Endothelial cell of umbilical vein (primary cell): ENCODE measurements around the gene OR14K1. TPM values are rescaled to one million over a fixed set of nuclear protein-coding genes. Genes with fewer than 3 reads are reported as not detected.

Experiments used
- BruUV-seq: library from RNA; stranded (reverse); fragments of 400-500 nt; replicated peaks from 2 replicates; lab custom pipeline; 2021; lab: Mats Ljungman, UMichigan
- CTCF ChIA-PET: fragments of 300-600, 350-600 bp; sonication (Branson Sonifier 250); formaldehyde crosslinking; loops from one replicate; lab custom pipeline; 2021; ENCODE audit warnings: antibody characterized with exemption, inconsistent platforms; lab: Charles Lee
- POLR2A ChIA-PET: fragments of 300-600, 350-600 bp; sonication (Branson Sonifier 250); formaldehyde crosslinking; loops from one replicate; lab custom pipeline; 2021; ENCODE audit warnings: antibody characterized with exemption, inconsistent platforms; lab: Charles Lee
- DNase-seq: peaks from one replicate; pipeline ENCODE4 v3.0.0-alpha.2; 2011; ENCODE audit warnings: low read depth, low spot score
- FAIRE-seq: peaks from 2 replicates; lab custom pipeline; 2011; peaks lifted over from hg19 to GRCh38; lab: Jason Lieb, UNC
- H2AFZ ChIP-seq: 2 replicates; pipeline ENCODE4 v1.6.0; 2012; ENCODE audit warnings: low read depth, low read length, control low read depth, inconsistent platforms
- H3K27ac ChIP-seq: 2 replicates; pipeline ENCODE4 v1.5.1; 2011; ENCODE audit warnings: low read depth, mild to moderate bottlenecking, control low read depth, low read length, moderate library complexity; ENCODE audit not compliant: insufficient read depth
- H3K27me3 ChIP-seq, 2 experiments: 2 replicates each; pipeline versions ENCODE4 v1.6.0 to v1.6.1; 2011; ENCODE audit warnings: low read length in 2 of 2, mixed read lengths in 1 of 2; ENCODE audit not compliant: control insufficient read depth in 2 of 2, insufficient read depth in 2 of 2
- H3K36me3 ChIP-seq, 2 experiments: 2 replicates in 1 of 2; 3 replicates in 1 of 2; pipeline ENCODE4 v1.5.1; 2011; ENCODE audit warnings: low read length in 2 of 2, mild to moderate bottlenecking in 1 of 2, moderate library complexity in 1 of 2; ENCODE audit not compliant: control insufficient read depth in 2 of 2, insufficient read depth in 2 of 2; ENCODE audit errors: extremely low read depth in 1 of 2
- H3K4me1 ChIP-seq: 3 replicates; pipeline ENCODE4 v1.5.1; 2011; ENCODE audit warnings: mild to moderate bottlenecking, low read length; ENCODE audit not compliant: control insufficient read depth, insufficient read depth; ENCODE audit errors: extremely low read depth
- H3K4me2 ChIP-seq: 2 replicates; pipeline ENCODE4 v1.6.1; 2011; ENCODE audit warnings: low read length, control low read depth, mixed read lengths; ENCODE audit not compliant: insufficient read depth
- H3K4me3 ChIP-seq, 3 experiments: fragments of 200-600 bp in 1 of 3; sonication (generic), shearing (Covaris generic) in 1 of 3; replicated peaks in 1 of 3; 2 replicates each; pipeline ENCODE4 v1.5.1; 2011 to 2016; ENCODE audit warnings: control low read depth in 3 of 3, low read length in 3 of 3, mild to moderate bottlenecking in 2 of 3, inconsistent platforms in 1 of 3, low read depth in 1 of 3, moderate library complexity in 1 of 3; ENCODE audit not compliant: insufficient read depth in 1 of 3
- H3K79me2 ChIP-seq: 2 replicates; pipeline ENCODE4 v1.6.0; 2012; ENCODE audit warnings: low read length, inconsistent platforms; ENCODE audit not compliant: control insufficient read depth, insufficient read depth
- H3K9ac ChIP-seq: replicated peaks from 2 replicates; pipeline ENCODE3; 2011; ENCODE audit warnings: low read length, control low read depth; ENCODE audit not compliant: insufficient read depth; ENCODE audit errors: extremely low read depth
- H3K9me1 ChIP-seq: replicated peaks from 3 replicates; pipeline ENCODE4 v1.6.0; 2011; ENCODE audit warnings: mild to moderate bottlenecking, low read length; ENCODE audit not compliant: control insufficient read depth, insufficient read depth; ENCODE audit errors: extremely low read depth
- H3K9me3 ChIP-seq: replicated peaks from 2 replicates; pipeline ENCODE4 v1.5.1; 2012; ENCODE audit warnings: low read length, inconsistent platforms; ENCODE audit not compliant: control insufficient read depth, insufficient read depth
- H4K20me1 ChIP-seq: replicated peaks from 2 replicates; pipeline ENCODE3; 2011; ENCODE audit warnings: mild to moderate bottlenecking, low read length; ENCODE audit not compliant: control insufficient read depth, insufficient read depth; ENCODE audit errors: extremely low read depth
- CTCF ChIP-seq, 2 donors: IDR thresholded peaks; 1 replicate in 1 of 2; 2 replicates in 1 of 2; pipeline ENCODE4 v1.5.1; 2011; ENCODE audit warnings: low read length in 2 of 2, mild to moderate bottlenecking in 2 of 2, moderate library complexity in 2 of 2, control low read depth in 1 of 2, inconsistent platforms in 1 of 2, low read depth in 1 of 2; ENCODE audit not compliant: insufficient read depth in 1 of 2; ENCODE audit errors: extremely low read depth in 1 of 2
- EZH2 ChIP-seq: IDR thresholded peaks from 2 replicates; pipeline ENCODE4 v1.6.1; 2012; ENCODE audit warnings: borderline replicate concordance, low read depth, mild to moderate bottlenecking, moderate library complexity, low read length, inconsistent platforms; ENCODE audit not compliant: severe bottlenecking
- FOS ChIP-seq: IDR thresholded peaks from 2 replicates; pipeline ENCODE4 v1.6.1; 2011; ENCODE audit warnings: mild to moderate bottlenecking, low read length, moderate library complexity, borderline replicate concordance; ENCODE audit not compliant: insufficient read depth
- GATA2 ChIP-seq: IDR thresholded peaks from 2 replicates; pipeline ENCODE4 v1.7.0; 2011; ENCODE audit warnings: low read depth, mild to moderate bottlenecking, moderate library complexity, mixed read lengths, low read length; ENCODE audit not compliant: insufficient read length, insufficient read depth
- JUN ChIP-seq: IDR thresholded peaks from 2 replicates; pipeline ENCODE4 v1.6.1; 2011; ENCODE audit warnings: borderline replicate concordance, low read depth; ENCODE audit not compliant: insufficient read length, insufficient read depth
- MYC ChIP-seq: IDR thresholded peaks from one replicate; pipeline ENCODE4 v1.6.1; 2011; ENCODE audit warnings: mild to moderate bottlenecking, low read depth, low read length
- POLR2A ChIP-seq: IDR thresholded peaks from 2 replicates; pipeline ENCODE4 v1.6.1; 2012; ENCODE audit warnings: low read depth, mild to moderate bottlenecking, control low read depth, low read length
- POLR2AphosphoS5 ChIP-seq: IDR thresholded peaks from 2 replicates; pipeline ENCODE4 v1.6.1; 2012; ENCODE audit warnings: low read depth, mild to moderate bottlenecking, control low read depth, low read length, moderate library complexity; ENCODE audit not compliant: insufficient read depth
- dilution Hi-C: fragments of 300-500 bp; cut with MboI; formaldehyde crosslinking; loops from one replicate; pipeline ENCODE4 v1.15.0; 2019; ENCODE audit warnings: low sequenced_read_pairs; ENCODE audit not compliant: extremely low pct_ligation_motif_present
- intact Hi-C: fragments of 100-400 bp; cut with micrococcal nuclease; formaldehyde crosslinking; loops from one replicate; pipeline ENCODE4 v1.10.0; 2022
- polyA plus RNA-seq, 4 experiments: library from polyadenylated mRNA; depleted of rRNA in 3 of 4; stranded (reverse) in 3 of 4; unstranded in 1 of 4; fragments of >200 nt; gene quantifications; 2 replicates each; pipeline versions ENCODE4 v1.2.1 to v1.2.3, GENCODE V29; 2011 to 2012; ENCODE audit warnings: missing spikeins in 1 of 4
- total RNA-seq: library from RNA; stranded (reverse); gene quantifications from 2 replicates; pipeline ENCODE4 v1.2.3, GENCODE V29; 2021
- TF ChIP-seq, protein P1 (sequence below): IDR thresholded peaks from 2 replicates; pipeline ENCODE4 v1.6.1; 2011; ENCODE audit not compliant: insufficient read depth, insufficient read length

Gene OR14K1
- total and polyA plus RNA-seq, 2 donors (not counting 3 experiments of a cell fraction or from before 2014, with no cell fraction given) = not detected

DNA sequence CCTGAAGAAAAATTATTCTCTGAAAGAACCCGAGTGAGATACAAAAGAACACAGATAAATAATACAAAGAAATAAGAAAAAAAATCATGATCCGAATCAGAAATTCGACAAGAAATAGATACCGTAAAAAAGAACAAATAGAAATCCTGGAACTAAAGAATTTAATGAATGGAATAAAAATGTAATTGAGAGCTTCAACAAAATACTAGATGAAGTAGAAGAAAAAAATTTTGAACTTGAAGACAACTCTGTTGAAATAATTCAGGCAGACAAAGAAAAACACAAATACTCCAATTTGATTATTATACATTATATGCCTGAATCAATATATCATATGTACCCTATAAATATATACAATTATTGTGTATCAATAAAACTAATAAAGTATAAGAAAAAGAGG, 17.2 kb upstream of the OR14K1 start:
- BruUV-seq = no TSS peak
- Histone ChIP-seq H3K9me3 (peaks cover 6% of the 10 kb centered on the region), H3K36me3 (no peaks in the 10 kb centered on the region), H2AFZ (no peak overlapping the region), H3K9ac (no peak overlapping the region), H3K4me1 (no peaks in the 10 kb centered on the region), H3K27ac (no peak overlapping the region), H3K4me2 (no peak overlapping the region), H3K79me2 (no peaks in the 10 kb centered on the region), H3K27me3 (no peaks in the 10 kb centered on the region), H3K4me3 (no peak overlapping the region), H3K9me1 (no peaks in the 10 kb centered on the region), H4K20me1 (no peaks in the 10 kb centered on the region)
- no peak for TF ChIP-seq JUN
- no peak for TF ChIP-seq CTCF (IDR thresholded peaks at IDR 0.05; ENCODE audit: extremely low read depth in 1 of 2, insufficient read depth in 1 of 2, low read depth in 1 of 2, low read length in 2 of 2)
- TF ChIP-seq GATA2 = no peak
- no peak for TF ChIP-seq POLR2A
- TF ChIP-seq, protein P1, sequence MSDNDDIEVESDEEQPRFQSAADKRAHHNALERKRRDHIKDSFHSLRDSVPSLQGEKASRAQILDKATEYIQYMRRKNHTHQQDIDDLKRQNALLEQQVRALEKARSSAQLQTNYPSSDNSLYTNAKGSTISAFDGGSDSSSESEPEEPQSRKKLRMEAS = no peak
- no peak for TF ChIP-seq FOS
- TF ChIP-seq POLR2AphosphoS5 = no peak
- TF ChIP-seq EZH2 = no peak
- TF ChIP-seq MYC = no peak
- no peak for FAIRE-seq
- intact Hi-C loops (no loop called here), dilution Hi-C loops (no loop called here)
- ChIA-PET CTCF (no interaction called here), POLR2A (no interaction called here)
- DNase-seq = no peak
